Fibroblast of mammary gland (primary cell): ENCODE results near the gene XPR1.

ENCODE experiments used
- DNase-seq: peaks from one replicate; pipeline ENCODE4 v3.0.0-alpha.2; 2010; ENCODE audit warnings: low read depth
- H3K4me3 ChIP-seq: 2 replicates; pipeline ENCODE4 v1.5.1; 2011; ENCODE audit warnings: low read depth, mild to moderate bottlenecking, low read length, moderate library complexity; ENCODE audit not compliant: control insufficient read depth
- TF ChIP-seq, protein P1 (sequence below): conservative IDR thresholded peaks from 2 replicates; pipeline ENCODE4 v1.5.1; 2011; ENCODE audit warnings: low read depth, low read length, inconsistent platforms; ENCODE audit not compliant: control insufficient read depth, insufficient read depth

The XPR1 gene

DNA sequence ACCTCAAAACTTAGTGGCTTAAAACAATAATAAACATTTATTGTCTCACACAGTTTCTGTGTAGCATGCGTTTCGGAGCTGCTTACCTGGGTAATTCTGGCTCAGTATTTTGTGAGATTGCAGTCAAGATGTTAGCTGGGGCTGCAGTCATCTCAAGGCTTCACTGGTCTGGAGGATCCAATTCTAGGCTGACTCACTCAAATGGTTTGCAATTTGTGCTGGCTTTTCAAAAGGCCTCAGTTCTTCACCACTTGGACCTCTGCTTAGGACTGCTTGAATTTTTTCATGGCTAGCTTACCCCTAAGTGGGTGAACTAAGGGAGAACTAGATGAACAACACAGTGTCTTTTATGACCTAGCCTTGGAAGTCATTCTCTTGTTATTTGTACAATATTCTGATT lies 21.0 kb downstream of the XPR1 start:
- H3K4me3 ChIP-seq, result no peak overlapping the region
- peak; percentile 22 for DNase-seq
- TF ChIP-seq, protein P1, sequence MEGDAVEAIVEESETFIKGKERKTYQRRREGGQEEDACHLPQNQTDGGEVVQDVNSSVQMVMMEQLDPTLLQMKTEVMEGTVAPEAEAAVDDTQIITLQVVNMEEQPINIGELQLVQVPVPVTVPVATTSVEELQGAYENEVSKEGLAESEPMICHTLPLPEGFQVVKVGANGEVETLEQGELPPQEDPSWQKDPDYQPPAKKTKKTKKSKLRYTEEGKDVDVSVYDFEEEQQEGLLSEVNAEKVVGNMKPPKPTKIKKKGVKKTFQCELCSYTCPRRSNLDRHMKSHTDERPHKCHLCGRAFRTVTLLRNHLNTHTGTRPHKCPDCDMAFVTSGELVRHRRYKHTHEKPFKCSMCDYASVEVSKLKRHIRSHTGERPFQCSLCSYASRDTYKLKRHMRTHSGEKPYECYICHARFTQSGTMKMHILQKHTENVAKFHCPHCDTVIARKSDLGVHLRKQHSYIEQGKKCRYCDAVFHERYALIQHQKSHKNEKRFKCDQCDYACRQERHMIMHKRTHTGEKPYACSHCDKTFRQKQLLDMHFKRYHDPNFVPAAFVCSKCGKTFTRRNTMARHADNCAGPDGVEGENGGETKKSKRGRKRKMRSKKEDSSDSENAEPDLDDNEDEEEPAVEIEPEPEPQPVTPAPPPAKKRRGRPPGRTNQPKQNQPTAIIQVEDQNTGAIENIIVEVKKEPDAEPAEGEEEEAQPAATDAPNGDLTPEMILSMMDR, result no peak

GRCh38 chr1:180662709-180663108 lies 30.9 kb downstream of the XPR1 start:
- H3K4me3 ChIP-seq, result no peak overlapping the region
- no peak for DNase-seq
- TF ChIP-seq, protein P1, result no peak

DNA sequence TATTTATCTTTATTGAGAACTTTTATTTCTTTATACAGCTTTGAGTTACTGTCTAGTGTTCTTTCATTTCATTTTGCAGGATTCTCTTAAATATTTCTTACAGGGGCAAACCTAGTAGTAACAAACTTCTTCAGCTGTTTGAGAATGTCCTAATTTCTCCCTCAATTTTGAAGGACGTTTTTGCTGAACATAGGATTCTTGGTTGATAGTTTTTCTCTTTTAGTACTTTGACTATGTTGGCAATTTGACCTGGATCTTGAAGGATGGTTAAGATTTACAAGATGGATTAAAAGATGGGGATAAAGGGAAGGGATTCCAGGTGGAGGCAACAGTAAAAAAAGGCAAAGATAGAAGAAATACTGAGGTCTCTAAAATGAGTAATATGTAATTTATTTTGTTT lies 38.9 kb downstream of the XPR1 start:
- H3K4me3 ChIP-seq, result no peak overlapping the region
- DNase-seq, result no peak
- TF ChIP-seq, protein P1, result no peak

DNA sequence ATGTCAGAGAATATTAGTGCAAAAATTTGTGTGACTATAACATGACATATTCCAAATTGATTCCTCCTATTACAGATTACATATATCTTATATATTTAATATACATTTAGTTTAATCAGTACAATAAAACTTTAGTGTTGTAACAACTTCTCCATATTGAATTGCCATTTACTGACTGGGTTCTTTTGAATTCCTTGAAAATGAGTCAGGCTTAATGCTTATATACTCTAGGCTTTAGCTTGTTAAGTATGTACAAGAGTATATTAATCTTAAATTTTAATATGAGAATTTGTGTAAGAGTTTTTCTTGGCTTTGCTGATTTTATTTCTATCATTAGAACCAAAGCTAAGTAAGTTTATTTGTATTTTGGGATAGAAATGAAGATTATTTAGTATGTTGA lies 40.3 kb downstream of the XPR1 start:
- DNase-seq, result peak; percentile 7
- TF ChIP-seq, protein P1, result no peak
- H3K4me3 ChIP-seq, result no peak overlapping the region

GRCh38 chr1:180672505-180672904 lies 40.7 kb downstream of the XPR1 start:
- no peak overlapping the region for H3K4me3 ChIP-seq
- DNase-seq, result no peak
- TF ChIP-seq, protein P1, result no peak

GRCh38 chr1:180674603-180675530 lies 43.0 kb downstream of the XPR1 start:
- no peak overlapping the region for H3K4me3 ChIP-seq
- peak; percentile 38 for DNase-seq
- TF ChIP-seq, protein P1, result no peak
